PC-3 (cell line): ENCODE data around the gene IFI27L2.

Experiments used
- CTCF ChIP-seq: fragments of 300-600 bp; sonication (generic); conservative IDR thresholded peaks from 2 replicates; pipeline ENCODE4 v1.5.1; 2017; ENCODE audit warnings: antibody characterized with exemption, low read depth, mild to moderate bottlenecking, low read length
- EZH2 ChIP-seq: fragments of 300-600 bp; sonication (generic); IDR thresholded peaks from one replicate; pipeline ENCODE4 v1.6.1; 2017; ENCODE audit warnings: antibody characterized with exemption, mild to moderate bottlenecking, low read length; ENCODE audit not compliant: unreplicated experiment
- EZH2phosphoT487 ChIP-seq: fragments of 300-600 bp; sonication (generic); IDR thresholded peaks from 2 replicates; pipeline ENCODE4 v1.6.1; 2018; ENCODE audit warnings: mild to moderate bottlenecking, antibody characterized with exemption, low read length, borderline replicate concordance

GRCh38 chr14:94138251-94138650 is 8.8 kb upstream of the IFI27L2 start:
- TF ChIP-seq EZH2 = no peak
- no peak for TF ChIP-seq CTCF
- no peak for TF ChIP-seq EZH2phosphoT487
